Stimulated activated CD8-positive, alpha-beta memory T cell treated with anti-CD3 and anti-CD28 coated beads, Interleukin-4, amount 100 ng/mL, for 48 hours (primary cell): Measurements from ENCODE around the gene ADAM12.
"Not testable (repeated sequence)": the region's sequence is repeated elsewhere in the genome, so short reads cannot be mapped to it uniquely, and the experiment has no call there.

Experiments
- DNase-seq: peaks from one replicate; pipeline ENCODE4 v3.0.0-alpha.2; 2020

The ADAM12 gene

GRCh38 chr10:126259760-126260479 is 128.4 kb downstream of the ADAM12 start:
- DNase-seq: no peak

DNA sequence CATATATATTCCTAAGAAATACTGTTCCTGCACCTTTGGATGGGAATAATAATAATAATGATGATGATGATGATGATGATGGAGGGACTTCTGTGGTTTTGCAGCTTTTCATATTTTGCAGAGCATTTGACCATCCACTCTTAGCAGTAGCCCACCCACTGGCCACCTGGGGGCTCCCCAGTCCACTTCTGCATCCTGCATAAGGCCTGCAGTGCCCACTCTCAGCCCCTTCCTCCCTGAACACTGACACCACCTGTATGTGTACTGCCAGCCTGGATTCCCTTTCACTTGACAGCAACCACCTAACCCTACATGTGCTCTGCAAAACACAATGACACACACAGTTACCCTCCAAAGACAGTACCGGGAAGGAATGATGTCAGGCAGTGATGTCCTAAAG is 131.4 kb downstream of the ADAM12 start:
- no peak for DNase-seq

- DNase-seq: no peak
Measured at GRCh38 chr10:126255313-126255712, 133.0 kb downstream of the ADAM12 start.

DNA sequence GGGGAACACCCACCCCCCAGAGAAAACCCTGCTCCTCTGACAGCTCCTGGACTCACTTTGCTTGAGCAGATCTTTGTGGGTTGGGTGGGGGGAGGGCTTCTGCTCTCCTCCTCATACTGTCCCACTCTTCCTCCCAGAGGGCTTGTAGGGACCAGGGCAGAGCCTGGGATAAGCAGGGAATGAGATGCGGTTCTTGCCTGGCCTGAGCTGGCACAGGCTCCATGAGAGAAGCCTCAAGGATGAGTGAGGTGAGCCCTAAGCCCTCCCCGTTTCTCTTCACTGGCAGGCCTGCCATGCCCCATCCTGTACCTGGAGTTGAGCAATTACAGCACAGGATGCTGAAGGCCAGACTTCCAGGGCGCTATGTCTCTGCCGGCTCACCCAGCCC is 134.7 kb downstream of the ADAM12 start:
- no peak for DNase-seq

GRCh38 chr10:126252884-126253610 is 135.2 kb downstream of the ADAM12 start:
- DNase-seq: no peak

DNA sequence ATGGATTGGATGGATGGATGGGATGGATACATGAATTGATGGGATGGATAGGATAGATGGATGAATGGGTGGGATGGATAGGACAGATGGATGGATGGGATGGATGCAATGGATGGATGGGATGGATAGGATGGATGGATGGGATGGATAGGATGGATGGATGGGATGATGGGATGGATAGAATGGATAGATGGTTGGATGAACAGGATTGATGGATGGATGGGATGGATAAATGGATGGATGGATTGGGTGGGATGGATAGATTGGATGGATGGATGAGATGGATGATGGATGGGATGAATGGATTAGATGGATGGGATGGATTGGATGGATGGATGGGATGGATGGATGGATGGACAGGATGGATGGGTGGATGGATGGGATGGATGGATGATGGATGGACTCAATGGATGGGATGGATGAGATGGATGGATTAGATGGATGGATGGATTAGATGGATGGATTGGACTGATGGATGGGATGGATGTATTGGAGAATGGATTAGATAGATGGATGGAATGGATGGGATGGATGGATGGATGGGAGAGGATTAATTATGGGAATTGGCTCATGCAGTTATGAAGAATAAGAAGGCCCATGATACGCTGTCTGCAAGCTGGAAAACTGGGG is 136.4 kb downstream of the ADAM12 start:
- no peak for DNase-seq

- no peak for DNase-seq
Measured at GRCh38 chr10:126250527-126251310, 137.6 kb downstream of the ADAM12 start.

DNA sequence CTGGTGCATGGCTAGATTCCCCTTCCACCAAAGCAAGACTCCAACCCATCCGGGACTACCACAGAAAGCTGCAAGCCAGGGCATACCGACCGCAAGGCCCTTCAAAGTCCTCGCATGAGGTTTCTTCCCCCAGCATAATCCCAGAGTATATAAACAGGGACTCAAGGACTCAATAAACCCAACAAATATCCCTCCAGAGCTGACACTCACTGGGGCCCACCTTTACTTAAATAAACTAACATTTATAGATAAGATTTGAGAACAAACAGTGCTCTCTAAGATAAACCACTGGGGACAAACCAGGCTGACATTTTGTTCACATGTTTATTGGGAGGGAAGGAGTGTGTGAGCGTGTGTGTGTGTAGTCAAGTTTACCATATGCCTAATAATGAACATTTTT is 138.2 kb downstream of the ADAM12 start:
- DNase-seq: no peak

- DNase-seq: no peak
Measured at GRCh38 chr10:126247446-126247975, 140.8 kb downstream of the ADAM12 start.

- not testable (repeated sequence) for DNase-seq
Measured at GRCh38 chr10:126246396-126246795, 141.9 kb downstream of the ADAM12 start.

DNA sequence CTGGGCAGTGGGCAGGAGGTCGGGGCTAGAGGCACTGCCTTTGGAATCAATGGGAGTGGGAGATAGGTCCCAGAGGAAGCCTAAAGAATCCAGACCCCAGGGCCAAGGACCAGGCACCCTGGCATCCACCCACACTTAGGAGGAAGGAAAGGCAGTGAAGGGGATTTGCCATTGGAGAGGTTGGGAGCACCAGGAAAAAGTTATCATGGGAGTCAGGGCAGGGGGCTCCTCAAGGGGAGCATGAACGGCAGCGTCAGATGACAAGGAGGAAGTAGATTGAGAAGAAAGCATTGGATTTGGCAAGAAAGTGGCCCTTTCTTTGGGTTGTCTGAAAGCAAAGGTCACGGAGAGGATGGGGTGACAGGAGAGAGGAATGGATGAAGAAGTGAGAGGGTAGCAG is 142.8 kb downstream of the ADAM12 start:
- DNase-seq: no peak

DNA sequence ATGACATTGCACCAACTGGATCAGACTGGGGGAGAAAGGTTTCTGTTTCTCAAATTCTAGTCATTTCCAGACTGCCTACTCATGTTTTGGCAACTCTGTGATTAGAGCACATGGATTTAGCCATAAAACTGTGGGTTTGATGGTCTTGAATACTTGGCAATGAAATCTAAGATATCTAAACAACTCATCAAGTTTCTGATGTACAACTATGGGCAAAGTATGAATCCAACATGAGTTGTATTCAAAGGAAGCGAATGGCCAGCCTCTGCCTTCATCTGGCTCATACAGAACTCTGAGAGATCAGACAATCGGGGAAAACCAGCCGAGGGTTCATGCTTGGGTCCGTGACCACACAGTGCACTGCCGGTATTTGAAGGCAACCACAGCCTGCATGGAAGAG is 144.3 kb downstream of the ADAM12 start:
- no peak for DNase-seq

DNA sequence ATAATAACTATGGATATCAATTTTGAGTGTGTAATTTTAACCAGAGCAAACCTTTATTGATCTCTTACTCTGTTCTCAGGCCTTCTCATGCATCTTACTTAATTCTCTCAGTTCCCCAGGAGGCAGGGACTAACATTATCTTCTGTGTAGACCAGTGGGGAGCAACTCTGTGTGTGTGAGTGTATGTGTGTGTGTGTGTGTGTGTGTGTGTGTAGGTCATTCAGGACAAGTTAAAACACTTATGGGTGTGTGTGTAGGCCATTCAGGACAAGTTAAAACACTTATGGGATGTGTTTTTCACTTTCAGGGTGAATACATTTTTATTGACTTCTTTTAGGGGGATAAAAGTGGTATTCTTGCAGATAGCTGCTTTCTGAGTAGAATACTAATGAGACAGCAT is 145.0 kb downstream of the ADAM12 start:
- DNase-seq: no peak

- DNase-seq: no peak
Measured at GRCh38 chr10:126242397-126243260, 145.6 kb downstream of the ADAM12 start.

- DNase-seq: no peak
Measured at GRCh38 chr10:126240483-126240882, 147.8 kb downstream of the ADAM12 start.

DNA sequence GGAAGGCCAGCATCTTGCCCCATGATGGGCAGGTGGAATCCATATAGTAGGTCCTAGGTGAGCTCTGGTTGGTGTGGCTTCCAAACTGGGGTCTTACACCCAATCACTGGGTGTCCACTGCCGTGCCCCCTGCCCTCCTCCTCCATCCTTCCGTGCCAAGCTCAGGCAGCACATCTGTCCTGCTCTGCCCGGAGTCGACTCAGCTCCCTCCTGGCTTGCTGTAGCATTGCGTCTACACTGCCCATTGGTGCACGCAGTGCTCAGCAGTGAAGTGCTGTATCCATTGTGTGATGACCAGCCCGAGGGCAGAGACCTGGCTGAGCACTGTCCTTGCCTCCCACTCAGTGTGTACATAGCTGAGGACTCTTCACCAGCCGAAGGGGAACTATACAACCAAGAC is 148.4 kb downstream of the ADAM12 start:
- no peak for DNase-seq

- DNase-seq: no peak
Measured at GRCh38 chr10:126235979-126236851, 152.1 kb downstream of the ADAM12 start.

DNA sequence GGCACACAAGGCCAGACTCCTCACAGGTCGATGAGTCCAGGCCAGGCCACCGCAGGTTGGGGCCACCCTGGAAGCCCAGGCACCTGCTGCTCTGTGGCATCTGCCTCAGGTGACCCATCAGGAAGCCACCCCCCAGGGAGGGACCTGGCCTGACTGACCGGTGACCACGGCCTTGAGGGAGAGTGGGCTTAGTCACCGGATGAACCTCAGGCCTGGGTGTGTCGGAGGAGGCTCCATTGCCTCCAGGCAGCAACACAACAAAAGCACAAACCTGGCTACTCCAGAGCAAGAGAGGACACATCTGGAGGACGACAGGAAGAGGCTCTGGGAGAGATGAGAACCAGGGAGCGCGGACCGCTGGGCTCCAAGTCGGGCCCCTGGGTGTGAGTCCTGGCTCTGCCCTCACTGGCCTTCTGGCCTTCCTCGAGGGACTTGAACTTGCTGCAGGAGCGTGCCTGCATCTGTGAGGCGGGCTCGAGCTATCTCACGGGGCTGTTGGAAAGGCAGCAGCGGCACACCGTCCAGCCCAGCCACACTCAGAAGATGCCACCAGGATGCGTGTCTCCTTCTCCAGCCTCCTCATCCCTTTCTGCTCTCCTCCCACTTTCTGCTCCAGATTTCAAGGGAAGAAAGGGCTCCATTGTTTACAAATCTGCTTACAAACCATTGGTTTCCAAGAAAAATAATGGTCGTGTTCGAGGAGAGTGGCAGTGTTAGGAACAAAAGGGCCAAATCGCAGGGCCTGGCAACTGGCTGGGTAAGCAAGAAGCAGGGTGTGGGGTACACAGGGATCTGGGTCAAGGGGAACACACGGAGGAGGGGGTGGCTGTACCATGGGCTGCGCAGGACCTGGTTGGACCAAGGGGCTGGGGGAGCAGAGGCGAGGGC is 152.9 kb downstream of the ADAM12 start:
- DNase-seq: no peak

DNA sequence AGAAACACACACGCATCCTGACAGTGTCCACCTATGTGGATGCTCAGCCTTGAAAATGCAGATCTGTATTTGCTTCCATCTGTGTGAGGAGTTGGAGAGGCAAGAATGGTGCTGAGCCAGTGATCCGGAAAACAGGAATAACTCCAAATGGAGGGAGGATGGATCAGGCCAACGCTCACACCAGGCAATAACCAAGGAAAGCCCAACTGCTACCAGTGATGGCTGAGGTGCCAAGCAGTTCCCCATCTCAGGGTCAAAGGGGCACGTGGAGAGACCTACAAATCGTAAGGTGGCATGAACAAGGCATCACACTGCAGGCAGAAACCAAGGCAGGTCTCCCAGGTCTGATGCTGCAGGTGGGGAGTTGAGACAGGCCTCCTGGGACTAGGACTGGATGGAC is 153.6 kb downstream of the ADAM12 start:
- DNase-seq: no peak
